Vagina (tissue), 2 donors: Measurements from ENCODE around the gene IMPDH2. TPM values are rescaled to one million over a fixed set of nuclear protein-coding genes. Genes with fewer than 3 reads are reported as not detected.
A peak's percentile ranks its signal among the peaks of the same experiment; 100 is the strongest.

Source experiments
- DNase-seq, 2 donors: peaks; one replicate each; pipeline ENCODE4 v3.0.0-alpha.2; 2017; ENCODE audit errors: extremely low spot score in 2 of 2
- H3K27ac ChIP-seq: fragments of 200-600 bp; sonication (generic); one replicate; pipeline ENCODE4 v1.5.1; 2019
- H3K27me3 ChIP-seq: fragments of 200-600 bp; sonication (generic); one replicate; pipeline ENCODE4 v1.5.1; 2019
- H3K36me3 ChIP-seq, 2 donors: fragments of 200-600 bp; sonication (generic); one replicate each; pipeline ENCODE4 v1.5.1; 2017 to 2019
- H3K4me1 ChIP-seq: fragments of 200-600 bp; sonication (generic); one replicate; pipeline ENCODE4 v1.5.1; 2019
- H3K4me3 ChIP-seq, 2 donors: fragments of 200-600 bp; sonication (generic); 1 replicate in 1 of 2; 2 replicates in 1 of 2; pipeline ENCODE4 v1.5.1; 2016 to 2019
- H3K9me3 ChIP-seq: fragments of 200-600 bp; sonication (generic); one replicate; pipeline ENCODE4 v1.5.1; 2019
- CTCF ChIP-seq, 3 experiments: fragments of 450-650 bp in 2 of 3; fragments of 200-600 bp in 1 of 3; sonication (generic) in 1 of 3; IDR thresholded peaks; one replicate each; pipeline ENCODE4 v1.5.1; 2017 to 2019; ENCODE audit warnings: antibody characterized with exemption in 3 of 3, mild to moderate bottlenecking in 2 of 3, moderate library complexity in 2 of 3
- POLR2A ChIP-seq, 2 donors: fragments of 450-650 bp; IDR thresholded peaks; one replicate each; pipeline ENCODE4 v1.6.1; 2017; ENCODE audit warnings: antibody characterized with exemption in 2 of 2, mild to moderate bottlenecking in 2 of 2, moderate library complexity in 2 of 2
- POLR2AphosphoS5 ChIP-seq, 2 donors: sonication (generic); formaldehyde crosslinking; IDR thresholded peaks; one replicate each; pipeline ENCODE4 v1.9.0; 2017; ENCODE audit warnings: antibody characterized with exemption in 2 of 2, mild to moderate bottlenecking in 2 of 2, low read depth in 1 of 2; ENCODE audit not compliant: insufficient read depth in 1 of 2
- intact Hi-C: fragments of 100-400 bp; cut with DNase I; formaldehyde crosslinking; loops from one replicate; pipeline ENCODE4 v1.15.1; 2023
- microRNA counts, 2 donors: library from miRNA; unstranded; fragments of <30 nt; microRNA quantifications; one replicate each; lab custom pipeline; 2016 to 2017
- microRNA-seq: library from miRNA; unstranded; fragments of <30 nt; microRNA quantifications from one replicate; pipeline ENCODE4, GENCODE V29; 2017; ENCODE audit warnings: borderline number of aligned reads, borderline replicate concordance
- small RNA-seq: library from RNA; depleted of rRNA; stranded (forward); fragments of <200 nt; gene quantifications from one replicate; pipeline ENCODE3, GENCODE V24; 2016
- total RNA-seq: library from RNA; depleted of rRNA; stranded (reverse); fragments of >200 nt; gene quantifications from one replicate; pipeline ENCODE4 v1.2.3, GENCODE V29; 2016

Gene IMPDH2
- total RNA-seq, 1 donor from 2014 or later = 185 TPM

- Histone ChIP-seq H3K27ac (no peak overlapping the region), H3K9me3 (no peaks in the 10 kb centered on the region), H3K36me3 (peaks cover 6 to 59% of the 10 kb centered on the region in 2 donors), H3K4me3 (no peak overlapping the region), H3K4me1 (no peaks in the 10 kb centered on the region), H3K27me3 (no peaks in the 10 kb centered on the region)
- intact Hi-C loops = no loop called here
- TF ChIP-seq CTCF (IDR thresholded peaks at IDR 0.05) (no peak), POLR2A (IDR thresholded peaks at IDR 0.05) (no peak), POLR2AphosphoS5 (IDR thresholded peaks at IDR 0.05; ENCODE audit: insufficient read depth in 1 of 2, low read depth in 1 of 2) (no peak)
- DNase-seq = no peak
Observed at GRCh38 chr3:48983096-48983495, 46.1 kb downstream of the IMPDH2 start.

GRCh38 chr3:48982686-48983085, 46.5 kb downstream of the IMPDH2 start:
- no peaks in the 10 kb centered on the region for H3K9me3 ChIP-seq
- H3K27ac ChIP-seq = no peak overlapping the region
- no peaks in the 10 kb centered on the region for H3K27me3 ChIP-seq
- peaks cover 6 to 62% of the 10 kb centered on the region in 2 donors for H3K36me3 ChIP-seq
- no peak overlapping the region for H3K4me3 ChIP-seq
- intact Hi-C loops = no loop called here
- TF ChIP-seq CTCF (IDR thresholded peaks at IDR 0.05) (no peak), POLR2AphosphoS5 (IDR thresholded peaks at IDR 0.05; ENCODE audit: insufficient read depth in 1 of 2, low read depth in 1 of 2) (no peak), POLR2A (IDR thresholded peaks at IDR 0.05) (no peak)
- no peak for DNase-seq
- H3K4me1 ChIP-seq = no peaks in the 10 kb centered on the region

- DNase-seq = no peak
- H3K9me3 ChIP-seq = no peaks in the 10 kb centered on the region
- intact Hi-C loops = no loop called here
- H3K4me3 ChIP-seq = no peak overlapping the region
- H3K27me3 ChIP-seq = no peaks in the 10 kb centered on the region
- no peak overlapping the region for H3K27ac ChIP-seq
- H3K36me3 ChIP-seq = peaks cover 6 to 69% of the 10 kb centered on the region in 2 donors
- TF ChIP-seq POLR2A (IDR thresholded peaks at IDR 0.05) (no peak), POLR2AphosphoS5 (IDR thresholded peaks at IDR 0.05; ENCODE audit: insufficient read depth in 1 of 2, low read depth in 1 of 2) (no peak), CTCF (IDR thresholded peaks at IDR 0.05) (no peak)
- H3K4me1 ChIP-seq = no peaks in the 10 kb centered on the region
Observed at GRCh38 chr3:48982016-48982415, 47.2 kb downstream of the IMPDH2 start.

- H3K4me3 ChIP-seq = no peak overlapping the region
- TF ChIP-seq POLR2AphosphoS5 (IDR thresholded peaks at IDR 0.05; ENCODE audit: insufficient read depth in 1 of 2, low read depth in 1 of 2) = no peak
- no peak for TF ChIP-seq POLR2A (IDR thresholded peaks at IDR 0.05)
- no peak for TF ChIP-seq CTCF (IDR thresholded peaks at IDR 0.05)
- DNase-seq = no peak
- H3K4me1 ChIP-seq = no peaks in the 10 kb centered on the region
- no peaks in the 10 kb centered on the region for H3K27me3 ChIP-seq
- H3K9me3 ChIP-seq = no peaks in the 10 kb centered on the region
- intact Hi-C loops = no loop called here
- no peak overlapping the region for H3K27ac ChIP-seq
- peaks cover 6 to 86% of the 10 kb centered on the region in 2 donors for H3K36me3 ChIP-seq
Observed at GRCh38 chr3:48980295-48980694, 48.9 kb downstream of the IMPDH2 start.

GRCh38 chr3:48979451-48979850, 49.7 kb downstream of the IMPDH2 start:
- Histone ChIP-seq H3K27ac (no peak overlapping the region), H3K4me3 (no peak overlapping the region), H3K27me3 (no peaks in the 10 kb centered on the region), H3K36me3 (peaks cover 6 to 88% of the 10 kb centered on the region in 2 donors), H3K9me3 (no peaks in the 10 kb centered on the region), H3K4me1 (no peaks in the 10 kb centered on the region)
- DNase-seq = no peak
- intact Hi-C loops = no loop called here
- TF ChIP-seq CTCF (IDR thresholded peaks at IDR 0.05) (no peak), POLR2A (IDR thresholded peaks at IDR 0.05) (no peak), POLR2AphosphoS5 (IDR thresholded peaks at IDR 0.05; ENCODE audit: insufficient read depth in 1 of 2, low read depth in 1 of 2) (no peak)

MicroRNAs encoded within 50 kb of the gene (microRNA counts, 767-probe panel; counts per million panel counts)
- microRNA hsa-miR-191-5p (lab: Ali Mortazavi, UCI) (6,796 to 7,222 counts per million in 2 donors), microRNA hsa-miR-425-5p (lab: Ali Mortazavi, UCI) (238 to 261 counts per million in 2 donors)

Small RNAs within 50 kb of the gene (microRNA-seq; reads per million reads assigned to microRNA genes)
- gene MIR191 (13,439 reads per million, percentile 95 among the genes with 10 or more reads in this experiment), gene MIR425 (1,060 reads per million, percentile 79 among the genes with 10 or more reads in this experiment)

Small RNAs within 50 kb of the gene (small RNA-seq; reads per million reads assigned to genes)
- 3,039 reads per million, percentile 99 among the genes with 10 or more reads in this experiment for gene MIR191
- gene MIR425 = 11.2 reads per million, percentile 93 among the genes with 10 or more reads in this experiment

Other genes starting within 250 kb of the IMPDH2 start
- gene PRKAR2A, start 181.5 kb downstream of the IMPDH2 start, total RNA-seq = 23.8 TPM
- gene SLC25A20, start 130.5 kb downstream of the IMPDH2 start, total RNA-seq = 24.1 TPM
- 59.4 TPM for gene ARIH2, start 110.6 kb downstream of the IMPDH2 start, total RNA-seq
- 43.5 TPM for gene P4HTM, start 39.2 kb downstream of the IMPDH2 start, total RNA-seq
- gene WDR6, start 22.0 kb downstream of the IMPDH2 start, total RNA-seq = 109 TPM
- 35.4 TPM for gene DALRD3, start 10.8 kb downstream of the IMPDH2 start, total RNA-seq
- gene NDUFAF3, start 7.3 kb downstream of the IMPDH2 start, total RNA-seq = 91.3 TPM
- 124 TPM for gene QRICH1, start 64.7 kb upstream of the IMPDH2 start, total RNA-seq
- 223 TPM for gene QARS1, start 75.4 kb upstream of the IMPDH2 start, total RNA-seq
- gene USP19, start 91.4 kb upstream of the IMPDH2 start, total RNA-seq = 59.9 TPM
- 526 TPM for gene LAMB2, start 103.7 kb upstream of the IMPDH2 start, total RNA-seq
- gene CCDC71, start 136.9 kb upstream of the IMPDH2 start, total RNA-seq = 30.4 TPM
- gene KLHDC8B, start 142.2 kb upstream of the IMPDH2 start, total RNA-seq = 43.7 TPM
- gene C3orf62, start 247.8 kb upstream of the IMPDH2 start, total RNA-seq = 17.9 TPM